ENCODE measurements around the gene PRUNE1.
A peak's percentile ranks its signal among the peaks of the same experiment; 100 is the strongest.

The PRUNE1 gene

GRCh38 chr1:150976879-150977694 lies 31.2 kb upstream of the PRUNE1 start:
- peak; percentile 60 to 71 for DNase-seq (ENCODE audit: low read depth in 2 of 2)

- peak; percentile 75 to 84 for DNase-seq (ENCODE audit: low read depth in 2 of 2)
Observed at GRCh38 chr1:150979092-150980056, 28.9 kb upstream of the PRUNE1 start.

DNA sequence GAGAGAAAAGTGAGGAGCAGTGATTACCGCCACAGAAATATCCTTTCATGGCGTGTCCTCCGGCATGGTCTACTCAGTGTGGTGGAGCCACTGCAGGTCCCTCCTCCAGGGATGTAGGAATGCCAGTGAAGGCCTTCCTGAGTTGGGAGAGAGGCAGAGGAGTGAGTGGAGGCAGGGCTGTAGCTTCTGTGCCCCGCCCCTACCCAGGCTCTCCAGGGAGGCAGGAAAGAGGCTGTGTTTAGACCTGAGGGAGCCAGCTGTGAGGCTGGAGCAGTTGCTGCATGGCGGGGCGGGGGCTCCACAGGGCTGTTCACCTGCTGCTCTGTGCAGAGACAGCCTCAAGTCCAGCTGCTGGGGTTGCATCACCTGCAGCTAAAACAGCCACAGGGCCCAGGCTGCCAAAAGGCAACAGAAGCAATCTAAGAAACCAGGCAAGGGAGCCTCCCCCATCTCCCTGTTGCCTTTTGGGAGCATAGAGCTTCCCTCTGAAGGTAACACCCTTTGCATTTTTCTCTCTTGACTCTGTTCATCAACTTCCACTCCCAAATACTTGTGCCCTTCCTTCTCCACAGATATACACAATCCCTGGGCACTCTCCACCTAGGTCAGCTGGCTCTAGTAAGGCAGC lies 27.0 kb upstream of the PRUNE1 start:
- DNase-seq (ENCODE audit: low read depth in 2 of 2), result no peak

DNA sequence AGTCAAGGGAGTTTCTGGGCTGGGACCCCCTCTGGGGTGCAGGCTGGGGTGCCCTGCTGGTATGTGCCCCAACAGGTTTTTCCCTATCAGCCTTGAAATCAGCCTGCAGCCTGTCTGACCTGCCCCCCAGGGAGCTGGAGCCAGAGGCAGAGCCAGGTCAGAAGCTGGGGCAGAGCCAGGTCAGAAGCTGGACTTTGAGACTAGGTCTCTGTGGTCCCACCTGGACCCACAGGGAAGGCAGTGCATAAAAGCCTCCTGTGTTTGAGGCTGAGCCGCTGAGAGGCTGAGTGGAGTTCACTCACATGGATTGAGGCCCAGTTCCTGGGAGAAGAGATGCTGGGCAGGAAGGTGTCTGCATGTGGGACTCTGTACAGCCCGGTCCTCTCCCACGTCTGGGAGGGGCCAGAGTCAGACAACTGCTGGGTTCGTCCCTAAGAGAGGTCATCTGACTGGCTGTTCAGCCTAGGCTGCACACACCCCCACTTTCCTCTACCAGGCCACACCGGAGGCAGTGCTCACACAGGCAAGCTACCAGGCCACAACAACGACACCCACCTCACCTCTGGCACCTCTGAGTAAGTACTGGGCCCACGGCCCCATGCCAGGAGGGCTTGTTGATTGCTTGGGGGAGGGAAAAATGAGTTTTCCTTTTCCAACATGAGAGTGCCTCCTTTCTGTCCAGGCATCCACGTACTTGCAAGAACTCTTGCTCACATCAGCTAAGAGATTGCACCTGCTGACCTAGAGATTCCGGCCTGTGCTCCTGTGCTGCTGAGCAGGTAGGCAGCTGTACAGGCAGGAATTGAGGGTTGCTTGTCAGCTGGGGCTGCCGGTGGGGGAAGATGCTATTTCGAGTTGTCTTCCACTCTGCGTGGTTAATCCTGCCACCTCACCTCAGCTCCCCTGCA lies 26.2 kb upstream of the PRUNE1 start, which contains the start of gene ANXA9:
Gene ANXA9 (plus strand): TSS at position 488 of the 908 bp plus-strand sequence. CDS start 814 bp downstream, outside the sequence.
- DNase-seq (ENCODE audit: low read depth in 2 of 2), result no peak

- DNase-seq (ENCODE audit: low read depth in 2 of 2), result no peak
Observed at GRCh38 chr1:150985179-150985825, 22.9 kb upstream of the PRUNE1 start.

DNA sequence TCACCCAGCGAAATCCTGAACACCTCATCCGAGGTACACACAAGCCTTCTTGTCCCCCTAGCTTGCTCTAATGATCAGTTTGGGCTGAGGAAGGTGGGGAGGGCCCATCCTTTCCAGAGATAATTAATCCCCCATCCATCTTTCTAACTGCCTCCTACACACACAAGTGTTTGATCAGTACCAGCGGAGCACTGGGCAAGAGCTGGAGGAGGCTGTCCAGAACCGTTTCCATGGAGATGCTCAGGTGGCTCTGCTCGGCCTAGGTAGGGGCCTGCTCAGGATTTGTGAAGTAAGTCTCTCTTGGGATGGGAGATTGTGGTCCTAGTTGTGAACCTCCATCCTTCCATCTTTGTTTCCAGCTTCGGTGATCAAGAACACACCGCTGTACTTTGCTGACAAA lies 20.3 kb upstream of the PRUNE1 start:
- no peak for DNase-seq (ENCODE audit: low read depth in 2 of 2)

DNA sequence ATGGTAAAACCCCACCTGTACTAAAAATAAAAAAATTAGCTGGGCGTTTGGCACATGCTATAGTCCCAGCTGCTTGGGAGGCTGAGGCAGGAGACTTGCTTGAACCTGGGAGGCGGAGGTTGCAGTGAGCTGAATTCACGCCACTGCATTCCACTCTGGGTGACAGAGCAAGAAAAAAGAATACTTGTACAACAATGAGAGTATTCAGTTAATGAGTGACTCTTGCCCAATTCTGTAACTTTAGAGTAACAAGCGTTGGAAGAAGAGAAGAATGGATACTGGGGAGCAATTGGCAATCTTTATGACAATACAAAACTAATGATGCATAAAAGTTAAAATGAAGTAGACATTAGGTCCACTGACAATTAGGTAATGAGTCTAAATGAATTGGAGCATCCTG lies 15.6 kb upstream of the PRUNE1 start:
- no peak for DNase-seq (ENCODE audit: low read depth in 2 of 2)

GRCh38 chr1:150994248-150994647 lies 14.0 kb upstream of the PRUNE1 start:
- no peak for DNase-seq (ENCODE audit: low read depth in 2 of 2)

DNA sequence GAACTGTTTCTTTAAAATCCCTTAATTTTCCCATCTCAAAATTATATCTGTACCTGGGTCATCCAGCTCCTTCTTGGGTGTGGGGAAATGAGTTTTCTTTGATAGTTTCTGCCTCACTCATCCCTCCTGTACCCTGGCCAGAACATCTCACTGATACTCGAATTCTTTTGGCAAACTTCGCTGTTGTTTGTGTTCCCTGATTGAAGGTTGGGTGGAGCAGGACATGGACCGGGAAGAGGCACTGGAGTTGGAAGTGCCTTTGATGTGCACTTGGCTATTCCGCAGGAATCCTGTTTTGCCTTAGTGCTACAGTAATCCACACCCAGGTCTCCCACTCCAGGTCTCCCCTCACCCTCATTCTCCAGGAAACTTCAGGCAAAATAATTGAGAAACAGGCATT lies 12.8 kb upstream of the PRUNE1 start:
- DNase-seq (ENCODE audit: low read depth in 2 of 2), result no peak

DNA sequence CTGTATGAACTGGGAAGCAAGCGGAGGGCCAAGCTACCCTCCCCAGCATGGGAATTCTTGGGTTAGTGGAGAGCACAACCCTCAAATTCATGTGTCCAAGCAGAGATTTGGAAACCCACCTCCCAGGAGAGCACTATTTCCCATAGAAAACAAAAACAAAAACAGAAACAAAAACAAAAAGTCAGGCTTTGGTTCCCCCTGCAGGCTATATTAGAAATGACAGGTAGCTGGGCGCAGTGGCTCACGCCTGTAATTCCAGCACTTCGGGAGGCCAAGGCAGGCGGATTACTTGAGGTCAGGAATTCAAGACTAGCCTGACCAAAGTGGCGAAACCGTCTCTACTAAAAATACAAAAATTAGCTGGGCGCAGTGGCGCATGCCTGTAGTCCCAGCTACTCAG lies 12.4 kb upstream of the PRUNE1 start:
- DNase-seq (ENCODE audit: low read depth in 2 of 2), result no peak

- no peak for DNase-seq (ENCODE audit: low read depth in 2 of 2)
Observed at GRCh38 chr1:150997126-150997872, 10.9 kb upstream of the PRUNE1 start.

DNA sequence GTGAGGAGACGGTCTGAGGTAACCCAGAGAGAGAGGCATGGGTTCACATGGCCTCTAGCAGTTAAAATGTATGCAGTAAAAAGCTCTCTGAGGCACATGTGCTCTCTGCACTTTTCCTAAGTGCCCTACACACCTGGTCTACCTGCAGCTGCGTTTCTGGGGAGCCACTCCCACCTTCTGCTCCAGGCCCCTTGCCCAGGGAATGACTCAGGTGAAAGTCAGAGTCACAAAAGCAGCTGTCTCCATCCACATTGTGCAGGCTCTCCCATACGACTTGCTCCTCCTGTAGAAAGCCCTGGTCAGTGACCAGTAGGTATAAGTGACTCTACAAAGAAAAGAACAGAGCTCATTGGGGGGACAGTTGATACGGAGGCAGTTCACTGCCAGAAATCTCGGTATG lies 10.3 kb upstream of the PRUNE1 start:
- no peak for DNase-seq (ENCODE audit: low read depth in 2 of 2)

- DNase-seq (ENCODE audit: low read depth in 2 of 2), result no peak
Observed at GRCh38 chr1:150999051-150999674, 9.1 kb upstream of the PRUNE1 start.

DNA sequence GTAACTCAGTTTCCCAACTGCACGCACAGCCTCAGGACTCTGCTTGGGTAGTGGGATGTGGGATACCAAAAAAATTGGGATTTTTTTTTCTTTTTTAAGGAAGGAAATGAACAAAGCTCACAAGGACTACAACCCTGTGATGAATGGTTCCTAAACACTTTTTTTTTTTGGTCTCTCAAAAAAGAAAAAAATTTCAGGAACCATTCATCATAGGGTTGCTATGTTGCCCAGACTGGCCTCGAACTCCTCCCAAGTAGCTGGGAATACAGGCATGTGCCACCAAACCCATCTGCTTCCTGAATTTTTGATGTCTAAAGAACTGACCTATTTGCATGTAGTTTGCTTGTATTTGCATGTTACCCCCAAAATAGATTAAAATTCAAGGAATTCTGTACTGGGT lies 8.3 kb upstream of the PRUNE1 start:
- no peak for DNase-seq (ENCODE audit: low read depth in 2 of 2)

DNA sequence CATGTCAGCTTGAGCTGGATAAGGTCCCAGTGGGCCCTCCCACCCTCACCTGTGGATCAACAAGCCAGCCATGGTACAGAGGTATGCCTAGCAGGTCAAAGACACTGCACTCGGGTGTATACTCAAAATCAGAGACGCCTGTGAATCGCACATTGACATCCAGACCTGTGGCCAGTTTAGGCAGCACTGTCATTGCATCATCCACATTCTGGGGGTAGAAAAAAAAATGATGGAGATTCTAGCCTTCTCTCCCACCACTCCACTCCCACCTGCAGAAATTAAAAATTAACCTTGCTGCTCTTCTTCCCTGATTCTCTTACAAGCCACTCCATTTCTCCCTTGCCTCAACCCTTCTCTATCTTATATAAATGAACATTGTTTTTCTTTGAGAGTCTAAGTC lies 7.8 kb upstream of the PRUNE1 start:
- no peak for DNase-seq (ENCODE audit: low read depth in 2 of 2)

GRCh38 chr1:151001602-151002001 lies 6.6 kb upstream of the PRUNE1 start:
- no peak for DNase-seq (ENCODE audit: low read depth in 2 of 2)

DNA sequence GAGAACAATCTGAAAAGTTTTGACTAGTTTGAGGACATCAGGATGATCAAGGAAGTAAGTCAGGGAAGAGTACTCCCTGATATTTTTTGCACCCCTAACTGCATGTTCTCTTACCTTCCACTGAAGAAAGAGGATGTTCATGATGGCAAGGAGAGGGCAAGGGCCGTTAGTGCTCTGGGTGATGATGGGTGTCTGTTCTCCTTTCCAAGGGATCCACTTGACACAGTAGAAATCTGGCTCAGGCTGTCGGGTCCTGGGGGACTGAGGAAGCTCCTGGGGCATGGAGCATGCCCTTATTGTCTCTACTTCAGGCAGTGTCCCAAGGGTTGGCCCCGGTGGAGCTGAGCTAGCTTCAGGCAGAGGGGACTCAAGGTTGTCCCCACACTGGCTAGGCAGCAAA lies 6.2 kb upstream of the PRUNE1 start:
- no peak for DNase-seq (ENCODE audit: low read depth in 2 of 2)

GRCh38 chr1:151002611-151003010 lies 5.6 kb upstream of the PRUNE1 start:
- no peak for DNase-seq (ENCODE audit: low read depth in 2 of 2)

GRCh38 chr1:151003180-151003579 lies 5.1 kb upstream of the PRUNE1 start:
- DNase-seq (ENCODE audit: low read depth in 2 of 2), result no peak
